Nucleus accumbens (tissue), 56 donors: Measurements from ENCODE around the gene CEP126.
"Not testable (repeated sequence)": the region's sequence is repeated elsewhere in the genome, so short reads cannot be mapped to it uniquely, and the experiment has no call there.

ENCODE experiments used
- DNase-seq, 56 donors: peaks; one replicate each; lab custom pipeline; 2025; lab: John Stamatoyannopoulos, UW

Gene CEP126

DNA sequence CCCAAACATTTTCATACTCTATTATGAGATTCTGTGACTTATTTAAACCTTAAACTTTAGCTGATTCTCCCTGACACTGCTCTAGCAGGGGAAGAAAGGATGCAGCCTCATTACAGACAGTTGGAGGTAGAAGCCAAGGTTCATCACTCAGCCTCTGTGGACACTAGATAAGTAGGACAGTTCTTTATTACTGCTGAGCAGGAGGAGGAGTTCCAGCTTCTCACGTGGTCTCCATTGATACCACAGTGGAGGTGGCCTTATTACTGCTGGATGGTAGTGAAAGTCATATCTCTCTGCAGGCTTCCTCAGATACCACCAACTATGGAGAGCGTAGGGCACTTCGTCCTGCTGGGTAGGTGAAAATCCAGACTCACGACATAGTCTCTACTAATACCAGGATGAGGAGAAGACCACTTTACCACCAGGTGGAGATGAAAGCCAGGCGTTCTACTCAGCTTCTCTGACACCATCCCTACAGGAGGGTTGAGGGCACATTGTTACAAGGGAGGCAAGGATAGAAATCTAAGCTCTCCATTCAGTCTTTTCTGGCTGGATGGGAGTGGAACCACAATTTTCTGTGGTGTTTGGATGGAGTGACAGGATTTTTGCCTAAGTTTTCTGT lies 14.6 kb downstream of the CEP126 start:
- DNase-seq: no peak

DNA sequence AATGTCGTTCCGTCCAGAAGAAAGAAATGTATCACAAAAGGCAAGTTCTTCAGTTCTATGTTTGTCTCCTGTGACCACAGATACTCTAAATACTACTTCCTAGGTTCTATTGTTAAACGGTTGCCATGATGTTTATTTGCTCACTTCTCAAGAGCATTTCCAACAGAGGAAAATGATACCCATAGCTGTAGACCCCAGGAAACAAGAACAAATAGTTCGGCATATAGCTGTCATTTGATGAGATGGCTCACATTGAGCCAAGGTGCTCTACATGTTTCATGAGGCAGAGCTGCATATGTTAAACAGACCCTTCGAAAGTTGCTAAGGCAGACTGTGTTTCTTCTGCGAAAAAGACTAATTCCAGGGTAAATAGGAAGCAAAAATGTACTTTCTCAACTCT lies 16.9 kb downstream of the CEP126 start:
- DNase-seq: no peak

DNA sequence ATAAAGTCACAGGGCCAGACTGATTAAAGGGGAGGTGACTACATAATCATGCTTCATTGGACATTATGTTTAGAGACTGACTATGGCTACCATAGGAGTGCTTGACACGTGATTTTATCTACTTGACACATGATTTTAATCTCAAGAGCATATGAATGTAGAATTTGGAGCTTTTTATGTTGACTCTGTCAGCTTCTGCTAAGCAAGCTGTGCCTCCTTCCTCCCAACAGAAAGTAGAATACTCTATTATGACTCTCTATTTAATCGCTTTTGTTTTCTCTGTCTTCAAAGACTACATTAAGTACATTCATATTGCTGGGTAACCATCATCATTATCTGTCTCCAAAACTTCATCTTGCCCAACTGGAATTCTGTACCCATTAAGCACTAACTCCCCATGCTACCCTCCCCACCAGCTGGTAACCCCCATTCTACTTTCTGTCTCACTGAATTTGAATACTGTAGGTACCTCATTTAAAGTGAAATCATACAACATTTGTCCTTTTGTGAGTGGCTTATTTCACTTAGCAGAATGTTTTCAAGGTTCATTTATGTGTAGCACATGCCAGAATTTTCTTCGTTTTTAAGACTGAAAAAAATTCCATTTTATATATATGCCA lies 26.2 kb downstream of the CEP126 start:
- DNase-seq: no peak

DNA sequence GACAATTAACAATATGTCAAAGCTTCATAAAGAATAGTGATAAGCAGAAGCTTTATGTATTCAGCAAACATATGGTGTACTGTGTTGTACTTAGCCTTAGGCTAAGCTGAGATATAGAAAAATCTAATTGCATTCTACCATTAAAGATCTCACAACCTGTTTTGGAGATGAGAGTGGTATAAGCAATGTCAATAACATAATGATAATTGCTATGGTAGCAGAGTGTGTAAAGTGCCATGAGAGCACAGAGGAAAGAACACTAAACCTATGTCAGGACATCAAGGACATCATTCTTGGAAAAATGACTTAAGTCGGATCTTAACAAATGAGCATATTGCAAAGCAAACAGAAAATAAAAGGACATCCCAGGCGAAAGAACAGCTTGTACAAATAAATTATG lies 30.1 kb downstream of the CEP126 start:
- no peak for DNase-seq

- DNase-seq: no peak
Measured at GRCh38 chr11:101945448-101945847, 30.6 kb downstream of the CEP126 start.

DNA sequence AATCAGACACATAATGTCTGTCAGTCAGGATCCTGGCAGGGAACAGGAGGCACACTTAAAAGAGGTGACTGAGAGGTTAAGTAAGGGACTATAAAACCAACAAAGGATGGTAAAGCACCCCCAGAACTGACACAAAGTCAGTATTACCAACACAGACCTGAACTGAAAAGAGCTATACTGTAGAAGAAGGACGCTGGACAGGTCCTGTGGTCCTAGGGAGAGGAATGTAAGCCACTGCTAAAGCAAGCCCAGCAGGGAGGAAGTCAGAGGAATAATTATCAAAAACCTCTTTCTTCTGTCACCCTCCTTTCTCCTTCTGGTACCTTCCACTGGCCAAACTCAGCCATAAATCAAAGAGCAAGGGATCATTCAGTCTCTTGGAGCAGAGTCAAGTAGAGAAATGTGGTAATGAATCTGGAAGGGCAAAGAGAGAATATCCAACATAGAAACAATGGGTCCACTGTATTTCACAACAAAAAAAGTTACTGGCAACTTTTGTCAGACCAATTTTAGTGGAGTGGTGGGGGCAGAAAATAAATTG lies 34.9 kb downstream of the CEP126 start:
- DNase-seq: no peak

DNA sequence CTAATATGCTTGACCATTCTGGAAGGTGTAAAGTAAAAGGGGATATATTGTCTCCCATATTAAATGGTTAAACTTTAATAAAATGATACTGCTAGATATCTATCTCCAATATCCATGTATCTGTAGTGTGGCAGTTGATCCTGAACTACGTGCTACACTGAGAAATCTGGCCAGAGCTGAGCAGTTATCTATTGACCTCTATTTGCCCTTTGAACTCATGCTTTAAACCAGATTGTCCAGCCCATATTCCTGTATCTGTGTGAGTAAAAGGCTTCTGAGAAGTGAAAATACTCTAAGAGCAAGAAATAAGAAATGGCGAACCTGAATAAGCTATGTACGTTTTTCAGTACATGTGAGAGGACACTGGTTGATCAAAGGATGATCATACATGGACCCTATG lies 40.5 kb downstream of the CEP126 start:
- no peak for DNase-seq

- no peak for DNase-seq
Measured at GRCh38 chr11:101955701-101956100, 40.9 kb downstream of the CEP126 start.

DNA sequence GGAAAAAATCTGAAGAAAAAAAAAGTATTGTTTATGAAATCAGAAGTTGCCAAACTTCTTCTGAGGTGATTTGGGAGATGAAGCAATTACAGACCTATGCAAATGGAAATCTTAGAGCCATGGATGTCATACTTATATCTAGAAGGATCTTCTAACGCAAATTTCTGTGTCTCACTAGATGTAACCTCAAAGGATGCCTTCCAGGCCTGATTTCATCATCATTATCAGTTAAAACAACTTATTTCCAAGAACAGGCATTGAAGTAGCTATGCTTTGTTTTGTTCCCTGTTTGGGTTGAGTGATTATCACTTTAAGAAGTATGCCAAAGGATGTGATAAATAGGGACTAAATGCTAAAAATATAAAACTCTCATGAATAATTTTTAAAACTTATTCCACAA lies 45.4 kb downstream of the CEP126 start:
- no peak for DNase-seq

DNA sequence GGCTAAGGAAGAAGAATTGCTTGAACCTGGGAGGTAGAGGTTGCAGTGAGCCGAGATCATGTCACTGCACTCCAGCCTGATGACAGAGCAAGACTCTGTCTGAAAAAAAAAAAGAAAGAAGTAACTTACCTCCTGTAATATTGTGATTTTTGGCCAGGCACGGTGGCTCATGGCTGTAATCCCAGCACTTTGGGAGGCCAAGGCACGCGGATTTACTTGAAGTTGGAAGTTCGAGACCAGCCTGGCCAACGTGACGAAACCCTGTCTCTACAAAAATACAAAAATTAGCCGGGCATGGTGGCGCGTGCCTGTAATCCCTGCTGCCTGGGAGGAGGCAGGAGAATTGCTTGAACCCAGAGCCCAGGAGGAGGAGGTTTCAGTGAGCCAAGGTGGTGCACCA lies 49.4 kb downstream of the CEP126 start:
- not testable (repeated sequence) for DNase-seq

- DNase-seq: no peak
Measured at GRCh38 chr11:101974255-101974654, 59.4 kb downstream of the CEP126 start.

GRCh38 chr11:101974771-101975170 lies 60.0 kb downstream of the CEP126 start:
- no peak for DNase-seq

GRCh38 chr11:101975734-101976133 lies 60.9 kb downstream of the CEP126 start:
- DNase-seq: no peak

DNA sequence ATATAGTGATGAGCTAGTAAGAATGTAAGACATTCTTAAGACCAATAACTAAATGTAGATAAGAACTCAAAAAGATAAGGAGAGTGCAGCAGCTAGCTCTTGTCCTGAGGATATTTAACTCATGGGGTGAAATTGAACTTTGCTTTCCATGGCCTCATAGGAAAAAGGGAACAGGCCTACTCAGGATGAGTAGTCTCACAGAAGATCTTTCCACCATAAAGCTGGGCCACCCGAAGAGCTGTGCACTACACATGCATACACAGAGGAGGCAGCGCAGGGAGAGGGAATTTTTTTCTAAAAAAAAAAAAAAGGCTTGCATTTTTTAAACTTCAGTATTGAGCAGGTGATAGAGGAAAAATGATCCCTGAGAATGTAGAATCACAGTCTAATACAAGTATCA lies 72.6 kb downstream of the CEP126 start:
- no peak for DNase-seq

DNA sequence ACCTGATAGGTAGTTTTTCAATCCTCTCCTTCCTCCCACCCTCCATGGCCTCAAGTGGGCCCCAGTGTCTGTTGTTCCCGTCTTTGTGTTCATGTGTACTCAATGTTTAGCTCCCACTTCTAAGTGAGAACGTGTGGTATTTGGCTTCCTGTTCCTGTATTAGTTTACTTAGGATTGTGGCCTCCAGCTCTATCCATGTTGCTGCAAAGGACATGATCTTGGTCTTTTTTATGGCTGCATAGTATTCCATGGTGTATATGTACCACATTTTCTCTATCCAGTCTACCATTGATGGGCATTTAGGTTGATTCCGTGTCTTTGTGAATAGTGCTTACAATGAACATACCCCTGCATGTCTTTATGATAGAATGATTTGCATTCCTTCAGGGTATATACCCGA lies 78.4 kb downstream of the CEP126 start:
- DNase-seq: no peak

DNA sequence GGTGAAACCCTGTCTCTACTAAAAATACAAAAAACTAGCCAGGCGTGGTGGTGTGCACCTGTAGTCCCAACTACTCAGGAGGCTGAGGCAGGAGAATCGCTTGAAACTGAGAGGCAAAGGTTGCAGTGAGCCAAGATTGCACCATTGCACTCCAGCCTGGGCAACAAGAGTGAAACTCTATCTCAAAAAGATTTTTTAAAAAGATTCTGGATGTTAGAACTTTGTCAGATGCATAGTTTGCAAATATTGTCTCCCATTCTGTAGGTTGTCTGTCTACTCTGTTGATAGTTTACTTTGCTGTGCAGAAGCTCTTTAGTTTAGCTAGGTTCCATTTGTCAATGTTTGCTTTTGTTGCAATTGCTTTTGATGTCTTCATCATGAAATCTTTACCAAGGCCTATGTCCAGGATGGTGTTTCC lies 79.3 kb downstream of the CEP126 start:
- DNase-seq: not testable (repeated sequence)

GRCh38 chr11:101996111-101996510 lies 81.3 kb downstream of the CEP126 start:
- no peak for DNase-seq

DNA sequence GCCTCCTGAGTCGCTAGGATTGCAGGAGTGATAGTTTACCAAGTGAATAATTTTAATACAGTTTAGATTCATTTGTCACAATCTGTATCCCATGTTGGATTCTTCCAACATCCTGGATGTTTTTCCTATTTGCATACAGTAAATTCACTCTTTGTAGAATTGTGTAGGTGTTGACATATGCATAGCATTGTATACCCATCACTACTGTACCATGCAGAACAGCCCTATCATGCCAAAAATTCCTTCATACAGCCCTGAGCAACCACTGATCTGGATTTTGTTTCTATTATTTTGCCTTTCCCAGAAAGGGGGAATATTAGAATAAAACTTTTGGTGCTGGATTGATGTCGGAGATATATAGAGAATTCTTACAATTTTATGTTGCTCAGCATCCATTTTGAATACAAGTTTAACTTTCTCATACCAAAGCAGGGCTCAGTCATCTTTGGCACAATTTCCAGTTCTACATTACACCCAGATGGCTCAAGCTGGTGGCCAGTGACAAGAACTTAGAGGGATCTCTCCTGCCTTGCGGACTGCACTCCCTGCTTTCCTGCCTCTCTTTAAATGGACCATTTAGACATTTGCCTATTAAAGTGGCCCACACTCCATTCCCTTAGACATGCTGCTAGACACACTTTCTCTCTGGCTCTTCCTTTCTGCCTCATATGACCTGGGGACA lies 87.0 kb downstream of the CEP126 start:
- DNase-seq: no peak

- no peak for DNase-seq
Measured at GRCh38 chr11:102004220-102004619, 89.4 kb downstream of the CEP126 start.

- DNase-seq: no peak
Measured at GRCh38 chr11:102005306-102005705, 90.5 kb downstream of the CEP126 start.

GRCh38 chr11:102006835-102007566 lies 92.2 kb downstream of the CEP126 start:
- no peak for DNase-seq
